ENCODE measurements around the gene PLCB1.

PLCB1 gene

GRCh38 chr20:8749101-8749500 lies 617.0 kb downstream of the PLCB1 start:
- DNase-seq: no peak

DNA sequence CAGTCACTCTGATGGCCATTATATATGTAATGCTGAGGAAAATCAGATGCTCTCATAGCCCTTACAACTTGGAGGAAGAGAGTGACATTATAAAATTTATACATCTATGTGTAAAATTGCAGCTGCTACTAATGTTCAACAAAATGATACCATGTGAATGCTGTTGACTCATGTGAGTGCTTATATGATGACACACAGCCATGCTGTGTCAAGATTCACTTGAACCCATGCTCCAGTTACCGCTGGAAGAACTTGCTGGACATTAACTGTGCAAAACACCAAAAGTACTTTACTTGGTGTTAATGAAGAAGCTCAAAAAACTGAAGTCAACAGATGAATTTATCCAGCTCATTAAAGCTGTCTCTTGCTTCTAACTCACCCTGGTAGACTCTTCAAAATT lies 617.9 kb downstream of the PLCB1 start:
- DNase-seq: no peak

DNA sequence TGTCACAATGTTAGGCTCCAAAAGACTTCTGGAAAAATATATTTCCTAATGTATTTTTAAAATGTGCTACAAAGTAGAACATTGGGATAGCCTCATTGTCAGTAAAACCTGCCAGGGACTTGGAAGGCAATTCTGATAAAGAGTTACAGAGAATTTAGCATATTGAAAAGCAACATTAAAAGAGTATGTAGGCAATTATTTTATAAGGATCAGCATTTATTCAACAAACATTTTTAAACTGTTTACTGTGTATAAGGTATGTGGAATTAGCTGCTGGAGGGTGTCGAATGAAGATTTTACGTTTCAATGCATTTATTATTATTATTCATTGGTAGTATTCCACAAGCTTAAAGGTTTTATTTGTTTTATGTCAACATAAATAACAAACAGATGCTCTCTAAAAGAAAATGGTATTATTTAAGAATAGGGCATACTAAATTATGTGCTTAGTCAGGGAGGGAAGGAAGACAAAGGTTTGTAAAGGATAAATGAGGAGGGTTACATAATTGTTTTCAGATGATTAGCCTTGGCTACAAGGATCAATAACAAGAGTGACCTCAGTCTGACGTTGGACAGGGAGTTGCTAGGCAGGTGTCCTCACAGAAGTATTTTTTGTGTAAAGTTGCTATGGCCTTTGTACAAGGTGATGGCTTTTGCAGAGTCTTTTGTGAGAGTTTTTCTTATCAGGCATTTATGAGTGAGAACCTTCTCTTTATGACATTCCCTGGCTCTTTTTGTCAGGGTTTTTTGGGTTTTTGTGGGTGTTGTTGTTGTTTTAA lies 623.5 kb downstream of the PLCB1 start:
- no peak for DNase-seq

GRCh38 chr20:8756410-8756809 lies 624.3 kb downstream of the PLCB1 start:
- no peak for DNase-seq

GRCh38 chr20:8757146-8757545 lies 625.1 kb downstream of the PLCB1 start:
- no peak for DNase-seq

GRCh38 chr20:8764344-8764962 lies 632.4 kb downstream of the PLCB1 start:
- DNase-seq: no peak

- no peak for DNase-seq
These were observed 634.9 kb downstream of the PLCB1 start for GRCh38 chr20:8766868-8767390.

DNA sequence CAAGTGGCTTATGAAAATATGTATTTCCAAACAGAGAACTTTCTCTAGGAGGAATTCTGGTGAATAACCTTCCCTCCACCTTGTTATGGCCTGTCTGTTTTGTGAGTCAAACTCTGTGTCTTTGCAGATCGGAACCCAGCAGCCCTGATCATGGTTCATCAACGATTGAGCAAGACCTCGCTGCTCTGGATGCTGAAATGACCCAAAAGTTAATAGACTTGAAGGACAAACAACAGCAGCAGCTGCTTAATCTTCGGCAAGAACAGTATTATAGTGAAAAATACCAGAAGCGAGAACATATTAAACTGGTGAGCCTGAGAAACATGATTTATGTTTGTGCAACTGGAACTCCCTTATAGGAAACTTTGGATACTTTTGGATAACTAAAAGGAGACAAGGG lies 642.3 kb downstream of the PLCB1 start:
- DNase-seq: no peak

- no peak for DNase-seq
These were observed 645.8 kb downstream of the PLCB1 start for GRCh38 chr20:8777911-8778310.

DNA sequence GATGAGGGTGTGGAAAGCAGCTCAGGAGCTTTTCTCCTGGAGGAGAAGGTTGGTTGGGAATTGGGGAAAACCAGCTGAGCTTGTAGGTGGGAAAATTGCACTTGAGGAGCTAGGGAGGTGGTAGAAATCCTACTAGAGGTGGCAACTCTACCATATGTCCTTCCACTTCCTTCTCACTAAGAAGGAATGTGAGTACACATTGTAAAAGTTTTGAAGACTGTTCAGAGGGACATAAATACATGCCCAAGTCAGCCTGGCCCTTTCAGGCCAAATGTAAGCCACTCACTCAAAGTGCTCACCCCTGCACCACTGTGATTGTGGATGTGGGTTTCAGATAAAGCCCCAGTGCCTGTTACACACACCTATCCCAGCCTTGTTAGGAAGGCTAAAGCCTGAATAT lies 646.3 kb downstream of the PLCB1 start:
- no peak for DNase-seq

- DNase-seq: no peak
These were observed 648.8 kb downstream of the PLCB1 start for GRCh38 chr20:8780915-8781314.

DNA sequence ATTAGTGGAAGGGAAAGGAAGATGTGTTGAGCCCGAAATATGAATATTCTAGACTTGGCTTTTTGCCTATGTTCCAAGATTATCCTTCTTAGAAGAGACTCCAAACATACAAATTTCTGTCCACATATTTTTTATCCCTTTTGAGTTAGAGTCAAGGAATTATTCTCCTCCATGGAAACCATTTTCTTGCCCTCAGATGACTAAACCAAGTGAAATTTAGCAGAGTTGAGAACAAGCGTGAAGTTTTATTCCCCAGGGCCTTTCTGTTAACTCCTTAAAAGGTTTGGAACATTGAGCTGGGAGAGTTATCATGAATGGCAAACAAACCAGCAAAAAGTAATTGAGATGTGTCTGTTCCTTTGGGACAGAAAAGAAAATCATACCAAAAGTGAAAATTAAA lies 650.7 kb downstream of the PLCB1 start:
- DNase-seq: no peak

- no peak for DNase-seq
These were observed 651.7 kb downstream of the PLCB1 start for GRCh38 chr20:8783734-8784133.

GRCh38 chr20:8786383-8786782 lies 654.3 kb downstream of the PLCB1 start:
- no peak for DNase-seq

DNA sequence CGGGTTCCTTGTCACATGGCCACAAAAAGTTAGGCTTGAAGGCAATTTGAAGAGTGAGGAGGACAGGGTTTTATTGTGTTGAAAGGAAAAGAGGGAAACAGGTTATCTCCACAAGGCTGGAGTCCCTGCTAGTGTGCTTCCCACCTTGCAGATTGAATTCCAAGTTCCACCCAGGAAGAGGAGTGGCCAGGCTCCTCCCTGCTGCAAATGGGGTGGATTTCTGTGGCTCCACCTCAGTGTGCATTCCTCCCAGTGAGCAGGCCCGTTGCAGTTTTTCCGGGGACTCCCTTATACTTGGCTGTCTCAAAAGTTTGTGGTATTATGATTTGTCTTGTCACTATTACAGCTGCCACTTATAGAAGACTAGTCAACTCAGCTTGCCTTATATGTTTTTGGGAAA lies 655.0 kb downstream of the PLCB1 start:
- DNase-seq: no peak

DNA sequence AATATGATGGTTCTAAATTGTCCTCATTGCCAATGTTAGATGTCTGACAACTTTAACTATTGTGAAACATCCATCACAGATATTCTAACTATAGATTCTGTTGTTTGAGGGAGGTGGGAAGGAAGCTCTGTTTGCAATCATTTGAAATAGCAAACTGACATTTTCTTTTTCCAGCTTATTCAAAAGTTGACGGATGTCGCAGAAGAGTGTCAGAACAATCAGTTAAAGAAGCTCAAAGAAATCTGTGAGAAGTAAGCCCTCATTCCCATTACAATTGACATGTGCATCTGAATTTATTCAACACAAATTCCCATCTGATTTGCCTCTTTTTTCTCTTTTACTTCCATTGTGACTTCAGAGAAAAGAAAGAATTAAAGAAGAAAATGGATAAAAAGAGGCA lies 656.2 kb downstream of the PLCB1 start:
- no peak for DNase-seq

GRCh38 chr20:8788831-8789230 lies 656.8 kb downstream of the PLCB1 start:
- no peak for DNase-seq

GRCh38 chr20:8790442-8791074 lies 658.5 kb downstream of the PLCB1 start:
- DNase-seq: peak; percentile 24

- no peak for DNase-seq
These were observed 663.3 kb downstream of the PLCB1 start for GRCh38 chr20:8795404-8795803.

- DNase-seq: no peak
These were observed 664.1 kb downstream of the PLCB1 start for GRCh38 chr20:8796088-8796660.

GRCh38 chr20:8798505-8798904 lies 666.4 kb downstream of the PLCB1 start:
- DNase-seq: no peak

- no peak for DNase-seq
These were observed 668.0 kb downstream of the PLCB1 start for GRCh38 chr20:8800089-8800488.

DNA sequence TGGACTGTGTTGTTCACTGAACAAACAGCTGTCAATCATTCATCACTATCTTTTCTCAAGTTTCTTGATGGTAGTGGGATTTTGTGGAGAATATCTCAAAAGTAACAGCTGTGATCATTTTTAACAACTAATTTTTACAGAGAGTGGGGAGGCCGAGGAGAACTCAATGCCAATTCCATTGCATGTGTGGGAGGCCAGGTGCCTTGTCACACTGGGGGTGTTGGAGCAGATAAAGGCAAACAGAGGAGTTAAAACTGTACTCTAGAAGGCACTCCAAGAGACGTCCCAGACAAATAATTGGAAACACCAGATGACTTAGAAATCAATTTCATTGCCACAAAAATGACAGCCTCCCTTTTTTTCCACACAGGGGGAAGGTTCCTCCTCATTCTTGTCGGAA lies 669.6 kb downstream of the PLCB1 start:
- no peak for DNase-seq

DNA sequence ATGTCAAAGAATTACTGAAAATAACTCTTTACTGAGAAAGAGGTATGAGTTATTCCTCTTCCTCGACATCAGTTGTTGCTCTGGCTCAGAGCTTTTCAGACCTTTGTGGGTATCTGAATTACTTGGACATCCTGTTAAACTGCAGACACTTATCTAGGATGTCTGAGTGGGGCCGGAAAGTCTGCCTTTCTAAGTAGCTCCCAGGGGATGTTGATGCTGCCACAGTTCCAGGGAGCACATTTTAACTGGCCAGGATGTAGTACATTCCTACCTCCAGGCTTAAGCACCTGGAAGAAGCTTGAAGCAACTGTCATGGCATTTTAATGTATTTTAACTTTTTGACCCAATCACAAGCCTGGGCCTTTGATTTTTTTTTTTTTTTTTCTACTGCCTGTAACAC lies 671.0 kb downstream of the PLCB1 start:
- DNase-seq: no peak
